Measurements from ENCODE around the gene CDHR2.
A peak's percentile ranks its signal among the peaks of the same experiment; 100 is the strongest.
"Not testable (repeated sequence)": the region's sequence is repeated elsewhere in the genome, so short reads cannot be mapped to it uniquely, and the experiment has no call there.

The CDHR2 gene

DNA sequence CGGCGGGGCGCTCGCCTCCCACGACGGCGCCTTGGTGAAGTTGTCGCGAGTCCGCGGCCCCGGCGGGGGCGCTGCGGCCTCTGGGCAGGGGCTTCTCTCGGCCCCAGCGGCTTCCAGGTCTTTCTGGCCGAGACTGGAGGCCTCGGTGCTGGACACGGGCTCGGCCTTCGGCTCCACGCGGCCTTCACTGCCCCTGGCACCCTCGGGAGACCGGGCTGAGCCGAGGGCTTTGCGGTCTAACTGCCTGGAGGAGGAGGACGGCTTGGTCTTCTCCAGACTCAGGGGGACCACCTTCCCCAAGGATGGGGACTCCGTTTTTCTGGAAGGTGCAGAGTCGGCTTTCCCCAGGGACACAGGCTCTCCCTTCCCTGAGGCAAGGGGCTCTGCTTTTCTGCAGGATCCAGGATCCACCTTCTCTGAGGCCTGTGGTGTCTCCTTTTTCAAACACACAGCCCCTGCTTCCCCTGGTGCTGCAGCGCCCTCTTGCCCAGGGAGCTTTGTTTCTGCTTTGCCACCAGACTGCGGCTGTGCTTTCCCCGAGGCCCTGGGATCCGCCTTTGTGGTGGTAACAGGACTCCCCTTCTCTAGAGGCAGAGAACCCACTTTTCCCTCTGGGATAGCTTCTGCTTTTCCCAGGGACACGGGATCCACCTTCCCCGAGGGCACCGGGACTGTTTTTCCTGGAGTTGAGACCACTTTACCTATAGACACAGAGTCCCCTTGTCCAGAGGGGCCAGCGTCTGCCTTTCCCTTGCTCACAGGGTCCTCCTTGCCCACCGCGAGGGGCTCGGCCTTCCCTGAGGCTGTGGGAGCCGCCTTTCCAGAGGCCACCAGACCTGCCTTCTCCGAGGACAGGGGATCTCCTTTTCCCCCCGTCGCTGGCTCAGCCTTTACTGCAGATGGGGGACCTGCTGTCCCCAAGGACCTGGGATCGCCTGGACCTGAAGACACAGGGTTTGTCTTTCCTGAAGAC, 48.6 kb downstream of the CDHR2 start:
- no peak for DNase-seq (ENCODE audit: low read depth)

DNA sequence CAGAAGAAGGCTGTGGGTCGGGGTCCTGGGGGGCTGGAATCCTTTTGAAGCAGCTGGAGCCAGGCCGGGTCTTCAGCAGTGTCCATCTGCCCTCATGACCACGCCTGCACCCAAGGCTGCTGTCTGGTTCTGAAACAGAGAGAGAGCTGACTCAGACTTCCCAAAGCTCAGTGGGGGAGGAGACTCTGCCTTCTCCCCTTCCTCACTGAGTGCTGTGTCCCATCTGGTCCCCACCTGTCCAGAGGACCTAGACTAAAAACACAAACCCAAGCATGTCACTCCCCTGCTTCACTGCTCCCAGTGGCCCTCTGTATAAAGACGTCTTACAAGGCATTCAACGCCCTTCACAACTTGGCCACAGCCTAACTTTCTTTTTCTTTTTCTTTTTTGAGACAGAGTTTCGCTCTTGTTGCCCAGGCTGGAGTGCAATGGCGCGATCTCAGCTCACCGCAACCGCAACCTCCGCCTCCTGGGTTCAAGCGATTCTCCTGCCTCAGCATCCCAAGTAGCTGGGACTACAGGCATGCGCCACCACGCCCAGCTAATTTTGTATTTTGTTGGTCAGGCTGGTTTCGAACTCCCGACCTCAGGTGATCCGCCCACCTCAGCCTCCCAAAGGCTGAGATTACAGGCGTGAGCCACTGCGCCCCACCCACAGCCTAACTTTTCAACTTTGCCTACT, 50.7 kb downstream of the CDHR2 start:
- not testable (repeated sequence) for DNase-seq (ENCODE audit: low read depth)

DNA sequence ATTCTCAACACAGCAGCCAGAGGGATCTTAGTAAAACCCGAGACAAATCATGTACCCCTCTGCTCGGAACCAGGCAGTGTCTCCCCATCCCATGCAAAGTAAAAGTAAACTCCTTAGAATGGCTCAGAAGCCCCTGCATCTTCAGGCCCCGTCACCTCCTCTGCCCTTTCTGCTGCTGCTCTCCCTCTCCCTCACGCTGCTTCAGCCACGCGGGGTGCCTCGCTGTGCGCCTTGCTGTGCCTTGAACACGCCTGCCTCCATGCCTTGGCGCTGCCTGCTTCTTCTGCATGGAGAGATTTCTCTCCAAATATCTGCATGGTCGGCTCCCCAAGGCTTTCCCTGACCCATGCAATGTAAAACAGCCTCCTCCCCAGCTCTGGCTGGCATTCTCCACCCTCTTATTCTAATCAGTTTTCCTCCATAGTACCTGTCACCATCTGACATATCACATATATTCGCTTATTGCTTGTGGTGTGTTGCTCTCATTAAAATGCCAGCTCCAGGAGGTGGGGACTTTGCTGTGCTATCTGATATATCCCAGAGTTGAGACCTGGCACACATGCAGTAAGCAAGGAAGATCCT, 52.9 kb downstream of the CDHR2 start:
- DNase-seq (ENCODE audit: low read depth) = no peak

DNA sequence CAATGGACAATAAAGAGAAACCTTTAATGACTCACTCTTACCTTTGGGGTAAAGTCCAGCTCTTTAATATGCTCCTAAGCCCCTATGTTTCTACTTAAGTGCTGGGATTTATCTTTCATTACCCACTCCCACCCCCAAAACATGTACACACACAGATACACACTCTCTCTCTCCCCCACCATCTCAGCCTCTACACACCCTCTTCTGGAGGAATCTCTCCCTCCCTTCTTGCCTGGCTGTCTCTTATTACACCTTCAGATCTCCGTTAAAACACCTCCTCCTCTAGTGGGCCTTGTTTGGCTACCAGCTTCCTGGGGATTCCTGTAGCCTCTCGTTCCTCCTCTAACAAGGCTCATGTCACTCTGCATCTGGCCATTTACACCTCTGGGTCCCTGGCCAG, 53.9 kb downstream of the CDHR2 start:
- no peak for DNase-seq (ENCODE audit: low read depth)

DNA sequence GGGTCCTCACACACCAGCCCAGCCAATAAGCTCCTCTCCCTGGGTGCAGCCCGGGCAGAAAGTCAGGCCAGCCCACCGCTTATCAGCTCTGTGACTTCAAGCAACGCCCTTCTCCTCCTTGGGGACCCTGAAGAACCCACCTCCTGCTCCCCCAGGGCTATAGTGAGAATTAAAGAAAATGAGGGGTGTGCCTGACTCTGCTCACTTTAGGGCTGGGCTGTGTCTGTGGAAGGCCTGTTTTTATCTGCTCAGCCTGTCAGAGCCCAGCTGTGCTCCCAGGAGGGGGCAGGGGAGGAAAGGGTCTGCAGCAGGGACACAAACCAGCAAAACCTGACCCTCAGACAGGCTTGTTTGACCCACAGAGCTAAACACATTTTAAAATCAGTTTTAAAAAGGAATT, 56.9 kb downstream of the CDHR2 start:
- no peak for DNase-seq (ENCODE audit: low read depth)

DNA sequence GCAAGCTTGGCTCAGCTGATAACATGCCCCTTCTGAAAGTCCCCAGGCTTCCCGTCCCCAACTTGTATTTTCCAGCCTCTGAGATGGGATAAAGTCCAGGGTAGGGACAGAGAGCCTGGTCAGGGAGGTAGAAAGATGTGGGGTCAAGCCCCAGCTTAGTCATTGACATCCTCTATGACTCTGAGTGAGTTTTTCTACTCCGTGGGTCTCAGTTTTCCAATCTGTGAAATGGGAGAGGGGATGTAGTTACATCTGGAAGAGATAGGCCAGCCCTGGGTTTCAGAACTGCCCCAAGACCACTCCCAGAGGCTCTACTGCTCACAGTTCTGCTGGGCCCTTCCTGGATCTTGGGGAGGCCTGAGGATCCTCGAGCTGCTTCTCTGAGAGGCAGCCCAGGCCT, 57.7 kb downstream of the CDHR2 start:
- no peak for DNase-seq (ENCODE audit: low read depth)

DNA sequence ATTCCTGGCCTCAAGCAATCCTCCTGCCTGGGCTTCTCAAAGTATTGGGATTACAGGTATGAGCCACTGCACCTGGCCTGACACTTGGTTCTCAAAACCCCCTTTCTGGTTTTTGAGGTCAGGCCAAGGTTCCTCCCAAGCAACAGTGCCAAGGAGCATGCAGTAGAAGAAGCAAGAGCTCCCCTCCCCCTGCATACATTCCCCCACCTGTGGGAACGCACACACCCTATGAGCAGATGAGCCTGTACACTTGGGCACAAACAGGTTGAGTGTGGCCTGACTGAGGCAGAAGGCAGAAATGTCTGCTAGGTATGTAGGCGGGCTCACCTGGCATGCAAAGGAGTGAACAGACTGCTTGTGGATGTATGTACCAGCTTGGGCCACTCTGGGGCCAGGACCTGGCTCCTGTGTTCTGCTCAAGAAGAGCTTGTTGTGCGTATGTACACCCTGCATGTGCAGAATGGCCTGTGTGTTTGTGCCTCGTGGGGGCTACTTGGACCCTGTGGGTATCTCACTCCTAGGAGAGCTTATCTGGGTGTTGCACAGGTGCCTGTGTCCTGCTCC, 59.1 kb downstream of the CDHR2 start:
- DNase-seq (ENCODE audit: low read depth) = no peak

DNA sequence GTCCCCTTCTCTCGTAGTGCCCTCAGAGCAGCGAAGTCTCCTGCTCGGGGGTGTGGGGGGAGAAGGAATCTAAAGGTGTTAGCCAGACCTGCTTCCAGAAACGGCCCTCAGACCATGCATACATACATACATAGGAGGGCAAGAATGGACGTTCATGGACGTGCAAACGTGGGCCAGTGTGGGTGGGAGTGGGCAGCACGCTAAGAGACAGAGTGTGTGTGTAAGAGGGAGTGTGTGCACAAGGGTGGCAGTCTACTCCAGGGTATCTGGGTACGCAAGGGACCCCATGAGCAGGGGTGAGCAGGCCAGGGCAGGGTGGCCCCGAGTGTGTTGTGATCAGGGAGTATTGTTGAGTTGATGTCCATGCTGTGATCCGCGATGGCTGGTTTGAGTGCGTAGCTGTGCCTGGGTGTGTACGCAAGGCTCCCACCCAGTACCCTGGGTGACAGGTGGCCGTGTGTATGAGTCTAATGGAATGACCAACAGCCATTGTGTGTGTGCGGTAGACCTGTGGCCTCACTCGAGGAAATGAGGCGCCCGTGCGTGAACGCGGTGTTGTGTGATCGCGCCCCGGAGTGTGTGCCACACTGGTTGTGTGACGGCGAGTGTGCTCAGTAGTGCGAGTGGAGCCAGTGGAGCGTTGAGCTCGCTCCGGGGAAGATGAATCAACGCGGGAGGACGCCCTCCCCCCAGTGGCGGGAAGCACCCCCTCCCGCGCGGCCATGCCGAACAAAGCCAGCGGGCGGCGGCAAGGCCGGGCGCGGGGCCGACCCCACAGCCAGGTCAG, 60.0 kb downstream of the CDHR2 start:
- no peak for DNase-seq (ENCODE audit: low read depth)

DNA sequence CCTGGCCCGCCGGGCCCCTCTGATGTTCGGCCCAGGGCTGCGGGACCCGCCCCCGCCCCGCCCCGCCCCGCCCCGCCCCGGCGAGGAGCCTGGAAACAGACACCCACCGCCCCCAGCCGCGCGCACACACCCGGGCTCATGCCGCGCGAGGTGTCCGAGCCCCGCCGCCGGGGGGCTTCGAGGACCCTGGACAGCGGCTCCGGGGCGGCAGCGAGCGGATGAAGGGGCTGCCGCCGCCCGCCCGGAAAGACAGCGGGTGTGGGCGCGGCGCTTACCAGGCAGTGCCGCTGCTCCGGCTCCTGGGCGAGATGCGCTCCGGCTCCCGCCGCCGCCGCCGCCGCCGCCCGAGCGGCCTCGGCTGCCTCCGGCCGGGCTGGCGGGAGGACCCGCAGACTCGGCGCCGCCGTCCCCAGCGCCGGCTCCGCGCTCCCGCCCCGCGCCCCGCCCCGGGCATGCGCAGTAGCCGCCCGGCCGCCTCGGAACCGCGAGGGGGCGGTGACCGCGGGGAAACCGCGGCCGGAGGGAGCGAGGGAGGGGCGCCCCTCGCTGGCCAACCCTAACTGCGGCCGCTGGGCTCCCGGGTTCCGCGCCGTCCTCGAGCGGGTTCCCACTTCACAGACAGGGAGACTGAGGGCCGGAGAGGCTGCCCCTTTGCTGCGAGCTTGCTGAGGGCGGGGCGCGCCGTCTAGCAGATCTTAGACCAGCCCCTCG, 60.7 kb downstream of the CDHR2 start, which contains the start of gene GPRIN1:
TSS of gene GPRIN1 (minus strand) at position 433 of the 711 bp plus-strand sequence. CDS start 10,322 bp downstream, outside the sequence.
- DNase-seq (ENCODE audit: low read depth) = peak; percentile 45

DNA sequence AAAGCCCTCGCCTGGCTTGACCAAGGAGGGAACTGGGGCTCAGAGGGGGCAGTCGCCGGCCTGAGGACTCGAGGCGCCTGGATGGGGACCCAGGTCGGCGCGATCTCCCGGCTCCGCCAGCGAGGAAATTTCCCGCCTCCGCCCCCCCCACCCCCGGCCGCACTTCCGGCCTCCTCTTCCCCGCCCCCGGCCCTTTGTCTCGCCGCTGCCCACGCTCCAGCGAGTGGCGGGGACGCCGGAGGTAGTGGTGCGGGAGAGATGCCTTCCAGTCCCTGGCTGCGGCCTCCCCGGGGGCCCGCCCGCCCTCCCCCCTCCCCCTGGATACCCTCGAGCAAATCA, 61.3 kb downstream of the CDHR2 start:
- DNase-seq (ENCODE audit: low read depth) = no peak

DNA sequence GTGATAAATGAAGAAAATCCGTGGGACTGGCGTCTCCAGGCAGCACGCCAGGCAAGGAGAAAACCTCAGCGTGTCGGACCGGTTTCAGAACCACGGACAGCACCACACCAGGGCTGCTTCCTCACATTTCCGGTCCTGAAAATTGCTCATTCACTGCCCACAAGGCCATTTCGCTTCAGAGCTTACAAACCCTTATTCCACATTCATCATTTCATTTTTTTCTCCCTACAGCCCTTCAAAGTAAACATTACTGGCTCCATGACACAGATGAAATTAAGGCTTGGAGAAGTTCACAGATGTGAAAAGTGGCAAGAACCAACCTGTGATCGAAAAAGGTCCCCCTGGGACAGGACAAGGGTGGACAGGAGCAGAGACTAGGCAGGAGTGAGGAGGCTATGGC, 62.3 kb downstream of the CDHR2 start:
- DNase-seq (ENCODE audit: low read depth) = no peak

DNA sequence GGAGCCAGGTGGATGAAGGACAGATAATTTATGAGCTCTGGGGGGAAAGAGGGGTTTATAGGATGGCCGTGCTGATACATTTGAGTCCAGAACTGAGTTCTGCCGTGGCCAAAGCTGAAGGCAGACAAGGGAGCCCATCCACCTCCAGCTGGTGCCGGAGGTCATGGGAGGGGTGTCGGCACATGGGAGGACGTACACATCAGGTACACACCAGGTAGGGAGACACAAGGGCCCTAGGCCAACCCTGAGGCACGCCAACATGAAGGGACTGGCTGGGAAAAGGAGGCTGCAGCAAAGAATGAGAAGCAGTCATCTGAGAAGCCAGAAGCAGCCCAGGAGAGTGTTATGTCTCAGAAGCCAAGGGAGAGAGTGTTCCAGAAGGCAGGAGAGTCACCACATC, 62.9 kb downstream of the CDHR2 start:
- DNase-seq (ENCODE audit: low read depth) = no peak

DNA sequence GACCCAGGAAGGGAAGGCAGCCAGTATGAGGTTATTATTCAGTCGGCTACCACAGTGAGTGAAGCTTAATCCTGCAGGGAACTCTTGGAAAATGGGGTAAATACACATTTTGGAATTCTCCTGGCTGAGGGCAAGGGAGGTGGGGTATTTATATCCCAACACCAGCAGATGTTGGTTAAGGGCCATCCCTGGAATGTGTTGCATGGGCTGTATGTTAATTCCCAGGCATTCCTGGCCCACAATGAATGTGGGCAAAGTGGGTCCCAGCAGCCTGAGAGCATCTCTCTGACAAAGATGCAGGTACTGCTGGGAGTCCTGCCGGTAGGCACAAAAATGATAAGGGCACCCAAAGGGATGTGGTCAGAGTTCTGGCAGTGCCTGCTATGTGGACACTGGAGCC, 63.7 kb downstream of the CDHR2 start:
- DNase-seq (ENCODE audit: low read depth) = no peak

DNA sequence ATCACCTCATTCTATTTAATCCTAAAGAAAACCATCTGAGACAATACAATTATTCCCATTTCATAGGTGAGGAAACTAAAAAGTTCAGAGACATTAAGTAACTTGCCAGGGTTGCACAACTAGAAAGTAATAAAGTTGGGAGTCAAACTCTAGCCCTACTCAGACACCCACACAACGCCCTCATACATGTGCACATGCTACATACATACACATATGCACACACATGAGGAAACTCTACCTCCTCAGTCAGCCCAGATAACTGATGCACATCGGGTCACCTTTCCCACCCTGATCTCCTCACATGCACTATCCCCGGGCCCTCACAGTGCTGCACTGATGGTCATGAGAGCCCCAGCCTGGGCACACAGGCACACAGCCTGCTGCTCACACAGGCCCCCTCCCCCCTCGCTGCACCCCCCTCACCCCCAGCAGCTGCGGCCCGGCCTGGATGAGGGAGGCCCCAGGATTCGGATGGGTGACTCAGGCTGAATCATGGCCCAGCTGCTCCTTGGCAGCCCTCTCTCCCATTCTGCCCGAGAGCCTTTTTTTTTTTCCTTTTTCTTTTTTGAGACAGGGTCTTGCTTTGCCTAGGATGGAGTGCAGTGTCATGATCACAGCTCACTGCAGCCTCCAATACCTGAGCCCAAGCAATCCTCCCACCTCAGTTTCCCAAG, 65.8 kb downstream of the CDHR2 start:
- DNase-seq (ENCODE audit: low read depth) = no peak

DNA sequence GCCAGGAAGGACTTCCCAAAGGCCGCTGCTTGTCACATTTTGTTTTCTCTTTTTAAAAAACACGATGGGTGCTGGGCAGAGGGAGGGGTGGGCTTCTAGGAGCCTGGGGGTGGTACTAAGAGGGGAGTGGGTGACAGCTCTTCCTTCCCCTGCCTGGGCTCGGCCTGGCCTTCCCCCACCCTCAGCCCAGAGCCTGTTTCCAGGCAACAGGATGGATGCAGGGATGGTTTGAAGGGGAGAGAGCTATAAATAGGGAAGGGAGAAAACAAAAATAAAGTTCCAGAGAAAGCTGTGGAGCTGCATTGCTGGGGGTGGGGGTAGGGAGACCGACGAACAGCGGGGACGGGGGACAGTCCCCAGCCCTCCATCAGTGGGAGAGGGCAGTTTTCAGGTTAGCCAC, 67.4 kb downstream of the CDHR2 start:
- no peak for DNase-seq (ENCODE audit: low read depth)

DNA sequence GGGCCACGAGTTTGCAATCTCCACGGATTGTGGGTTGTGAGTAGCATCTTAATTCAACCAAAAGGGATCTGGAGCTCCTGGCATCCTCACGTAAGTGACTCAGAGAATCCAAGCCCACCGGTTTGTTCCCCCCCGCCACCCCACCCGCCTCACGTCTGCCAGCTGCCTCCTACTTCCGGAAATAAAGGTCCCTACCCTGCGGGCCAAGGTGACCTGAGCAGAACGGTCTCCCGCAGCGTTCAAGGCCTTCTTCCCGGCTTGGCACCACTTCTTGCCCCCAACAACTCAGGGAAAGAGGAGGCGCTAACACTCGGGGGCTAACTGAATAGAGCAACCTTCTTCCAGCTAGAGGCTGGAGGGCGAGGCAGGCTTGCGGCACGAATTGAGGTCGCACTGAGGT, 69.6 kb downstream of the CDHR2 start:
- no peak for DNase-seq (ENCODE audit: low read depth)

DNA sequence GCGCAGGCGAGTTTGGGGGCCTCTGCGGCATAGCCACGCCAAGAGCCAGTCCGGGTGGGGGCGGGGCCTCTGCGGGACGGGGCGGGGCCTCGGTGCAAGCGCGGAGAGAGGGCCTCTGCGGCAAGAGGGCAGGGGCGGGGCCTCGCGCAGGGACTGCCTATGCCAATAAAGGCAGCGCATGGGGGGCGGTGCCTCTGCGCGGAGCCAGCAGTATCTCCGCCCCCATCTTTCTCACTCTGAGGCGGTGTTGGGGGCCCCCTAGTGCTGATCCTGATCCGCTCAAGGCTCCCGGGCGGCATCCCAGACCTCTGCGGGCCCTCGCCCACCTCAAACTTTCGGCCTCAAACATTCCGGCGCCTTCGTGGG, 70.0 kb downstream of the CDHR2 start:
- peak; percentile 63 for DNase-seq (ENCODE audit: low read depth)

DNA sequence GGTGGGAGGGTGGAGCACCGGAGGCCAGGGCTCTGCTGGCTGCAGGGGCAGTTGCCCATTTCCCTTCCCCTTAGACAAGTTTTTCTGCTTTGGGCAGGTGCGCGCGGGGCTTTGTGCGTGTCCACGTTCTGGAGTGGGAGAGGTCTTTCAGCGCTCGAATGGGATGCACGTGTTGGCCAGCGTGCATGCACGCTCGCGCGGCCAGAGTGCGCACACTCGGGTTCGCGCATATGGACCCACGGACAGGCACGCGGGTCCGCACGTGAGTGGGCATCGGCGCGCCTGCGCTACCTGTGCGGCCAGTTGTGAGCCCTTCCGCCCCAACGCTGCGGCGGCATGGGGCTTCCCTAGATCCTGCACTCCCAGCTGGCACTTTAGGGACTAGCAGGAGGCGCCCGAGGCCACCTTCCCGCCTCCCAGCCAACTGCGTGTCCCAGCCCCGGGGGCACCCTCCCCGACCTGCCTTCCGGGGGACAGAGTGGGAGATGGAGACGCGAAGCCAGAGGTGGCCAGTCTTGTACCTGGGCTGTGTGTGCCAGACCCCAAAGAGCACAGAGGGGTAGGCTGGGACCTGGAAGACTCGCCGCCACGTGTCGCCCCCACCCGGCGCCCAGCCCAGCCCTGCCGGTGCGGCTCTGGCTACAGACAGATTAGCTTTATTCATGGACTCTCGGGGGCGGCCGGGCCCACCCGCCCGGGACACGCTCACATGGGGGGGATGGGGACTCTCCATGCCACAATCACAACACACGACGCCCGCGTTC, 70.6 kb downstream of the CDHR2 start:
- DNase-seq (ENCODE audit: low read depth) = no peak

DNA sequence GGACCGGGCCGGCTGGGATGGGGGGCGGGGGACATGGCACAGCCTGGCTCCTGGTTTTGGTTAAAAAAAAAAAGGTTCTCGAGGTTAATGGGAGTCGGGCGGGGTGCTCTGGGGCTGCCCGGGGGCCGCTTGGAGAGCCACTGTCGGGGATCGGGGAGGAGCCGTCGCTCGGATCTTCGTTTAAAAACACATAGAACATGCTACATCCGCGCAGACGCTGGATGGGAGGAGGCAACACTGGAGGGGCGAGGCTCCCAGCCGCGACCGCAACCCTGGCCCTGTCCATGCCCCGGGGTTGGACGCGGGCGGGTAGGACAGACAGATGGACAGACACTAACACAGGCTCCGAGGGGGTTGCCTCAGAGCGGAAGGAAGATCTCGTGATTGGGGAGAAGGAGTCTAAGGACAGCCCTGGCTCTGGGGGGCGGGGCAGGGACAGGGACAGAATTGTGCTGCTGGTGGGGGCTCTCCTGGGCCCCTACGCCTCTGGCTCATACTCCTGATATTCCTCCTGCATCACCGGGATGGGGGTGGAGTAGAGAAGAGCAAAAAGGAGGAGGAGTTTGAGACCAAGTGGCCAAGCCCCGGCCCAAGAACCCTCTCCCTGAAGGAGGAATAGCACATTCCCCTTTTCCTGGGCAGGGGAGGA, 71.3 kb downstream of the CDHR2 start:
- no peak for DNase-seq (ENCODE audit: low read depth)

All from activated T-helper 9 cell treated with anti-CD3 and anti-CD28 coated beads, Interleukin-2, amount 50 U/mL, for 16 hours (primary cell).